GM10266 (cell line): ENCODE measurements around the gene PAWR.

Experiments used
- DNase-seq: peaks from one replicate; pipeline ENCODE4 v3.0.0; 2012; ENCODE audit errors: extremely low spot score
- TF ChIP-seq, protein P1 (sequence below): IDR thresholded peaks from 2 replicates; pipeline ENCODE4 v1.5.1; 2012; ENCODE audit warnings: mild to moderate bottlenecking, low read depth; ENCODE audit not compliant: control insufficient read depth, insufficient read depth; ENCODE audit errors: missing control alignments

PAWR gene

GRCh38 chr12:79614730-79615129 lies 76.0 kb downstream of the PAWR start:
- TF ChIP-seq, protein P1, sequence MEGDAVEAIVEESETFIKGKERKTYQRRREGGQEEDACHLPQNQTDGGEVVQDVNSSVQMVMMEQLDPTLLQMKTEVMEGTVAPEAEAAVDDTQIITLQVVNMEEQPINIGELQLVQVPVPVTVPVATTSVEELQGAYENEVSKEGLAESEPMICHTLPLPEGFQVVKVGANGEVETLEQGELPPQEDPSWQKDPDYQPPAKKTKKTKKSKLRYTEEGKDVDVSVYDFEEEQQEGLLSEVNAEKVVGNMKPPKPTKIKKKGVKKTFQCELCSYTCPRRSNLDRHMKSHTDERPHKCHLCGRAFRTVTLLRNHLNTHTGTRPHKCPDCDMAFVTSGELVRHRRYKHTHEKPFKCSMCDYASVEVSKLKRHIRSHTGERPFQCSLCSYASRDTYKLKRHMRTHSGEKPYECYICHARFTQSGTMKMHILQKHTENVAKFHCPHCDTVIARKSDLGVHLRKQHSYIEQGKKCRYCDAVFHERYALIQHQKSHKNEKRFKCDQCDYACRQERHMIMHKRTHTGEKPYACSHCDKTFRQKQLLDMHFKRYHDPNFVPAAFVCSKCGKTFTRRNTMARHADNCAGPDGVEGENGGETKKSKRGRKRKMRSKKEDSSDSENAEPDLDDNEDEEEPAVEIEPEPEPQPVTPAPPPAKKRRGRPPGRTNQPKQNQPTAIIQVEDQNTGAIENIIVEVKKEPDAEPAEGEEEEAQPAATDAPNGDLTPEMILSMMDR = no peak
- DNase-seq = no peak

GRCh38 chr12:79601908-79602307 lies 88.9 kb downstream of the PAWR start:
- DNase-seq = no peak
- TF ChIP-seq, protein P1 = no peak

DNA sequence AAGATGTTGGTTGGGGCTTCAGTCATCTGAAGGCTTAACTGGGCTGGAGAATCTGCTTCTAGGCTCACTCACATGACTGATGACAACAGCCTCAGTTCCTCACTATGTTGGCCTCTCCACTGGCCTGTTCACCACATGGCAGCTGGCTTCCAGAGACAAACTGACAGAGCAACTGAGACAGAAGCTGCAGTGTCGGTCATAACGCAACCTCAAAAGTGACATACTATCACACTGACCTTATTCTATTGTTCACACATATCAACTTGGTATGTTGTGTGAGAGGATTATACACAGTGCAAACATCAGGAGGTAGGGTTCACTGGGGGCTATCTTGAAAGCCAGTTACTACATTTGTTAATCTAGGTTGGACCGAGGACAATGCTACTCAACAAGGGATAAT lies 92.9 kb downstream of the PAWR start:
- TF ChIP-seq, protein P1 = no peak
- no peak for DNase-seq

- TF ChIP-seq, protein P1 = no peak
- DNase-seq = no peak
Measured at GRCh38 chr12:79596719-79597350, 93.9 kb downstream of the PAWR start.

DNA sequence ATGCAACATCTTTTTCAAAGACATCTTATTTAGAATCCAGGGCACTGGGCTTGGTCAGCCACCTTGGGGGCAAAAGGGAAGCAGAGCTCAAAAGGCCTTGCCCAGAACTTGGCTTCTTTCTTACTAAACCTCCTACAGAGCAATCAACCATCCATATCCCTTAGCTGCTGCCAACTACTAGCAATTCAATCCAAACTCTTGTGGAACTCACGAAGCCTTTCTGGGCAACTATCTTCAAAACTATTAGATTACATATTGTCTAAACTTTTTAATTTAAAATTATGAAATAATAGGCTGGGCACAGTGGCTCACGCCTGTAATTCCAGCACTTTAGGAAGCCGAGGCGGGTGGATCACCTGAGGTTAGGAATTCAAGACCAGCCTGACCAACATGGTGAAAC lies 95.5 kb downstream of the PAWR start:
- DNase-seq = no peak
- TF ChIP-seq, protein P1 = no peak

DNA sequence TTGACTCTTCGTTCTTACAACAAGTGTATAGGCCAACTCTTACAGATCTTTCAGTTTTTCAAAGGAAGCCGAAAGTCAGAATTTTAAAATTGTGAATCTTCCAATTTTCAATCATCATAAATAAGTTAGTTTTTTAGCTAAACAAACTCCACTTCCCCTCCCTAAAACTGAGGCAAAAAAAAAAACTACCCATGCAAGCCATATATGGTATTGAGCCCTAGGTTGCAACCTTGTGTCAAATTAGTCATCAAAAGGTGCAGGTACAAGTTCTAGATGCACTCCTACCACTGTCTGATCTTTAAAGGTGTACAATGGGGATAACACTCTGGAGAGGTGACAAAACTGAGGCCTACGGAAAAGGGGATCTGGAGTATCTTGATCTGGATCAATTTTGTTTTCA lies 97.9 kb downstream of the PAWR start:
- no peak for DNase-seq
- TF ChIP-seq, protein P1 = no peak

DNA sequence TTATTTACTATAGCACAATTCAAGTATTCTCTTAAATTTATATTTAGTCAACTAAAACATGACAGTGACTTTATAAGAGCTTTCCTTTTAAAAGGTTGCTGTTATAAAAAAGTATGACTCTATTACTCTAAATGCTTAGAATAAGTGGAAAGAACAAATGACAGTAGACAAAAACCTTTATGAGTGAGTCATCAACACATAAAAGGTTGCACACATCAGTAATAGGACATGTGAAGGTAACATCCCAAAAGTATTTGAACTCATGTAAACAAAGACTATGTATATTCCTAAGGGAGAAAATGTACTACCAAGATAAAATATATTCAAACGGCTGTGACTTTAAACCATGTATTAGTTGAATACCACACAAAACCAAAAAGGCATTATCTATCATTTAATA lies 98.8 kb downstream of the PAWR start:
- TF ChIP-seq, protein P1 = no peak

More for the DNA sequence above, 98.8 kb downstream of the PAWR start:
- DNase-seq = no peak
